ENCODE results near the gene SLC30A2.

Gene SLC30A2

GRCh38 chr1:26020941-26021646, 24.8 kb downstream of the SLC30A2 start:
- DNase-seq = no peak

DNA sequence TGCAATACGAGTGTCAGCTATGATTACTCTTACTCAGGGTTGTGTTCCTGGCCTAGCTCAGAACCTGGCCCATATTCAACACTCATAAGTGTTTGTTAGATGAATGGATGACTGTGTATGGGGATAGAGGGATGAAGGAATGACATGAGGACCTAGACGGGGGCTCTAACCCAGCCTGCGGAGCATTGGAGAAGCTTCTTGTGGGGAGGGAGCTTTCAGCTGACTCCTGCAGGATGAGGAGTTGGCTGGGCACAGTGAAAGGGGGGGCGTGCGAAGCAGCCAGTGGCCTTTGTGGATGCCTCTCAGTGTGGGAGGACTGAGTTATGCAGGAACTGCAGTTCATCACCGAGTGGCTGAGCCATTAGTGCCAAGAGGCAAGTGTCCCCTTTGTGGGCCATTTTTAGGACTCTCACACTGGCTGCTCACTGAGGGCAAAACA, 25.6 kb downstream of the SLC30A2 start:
- DNase-seq = no peak

DNA sequence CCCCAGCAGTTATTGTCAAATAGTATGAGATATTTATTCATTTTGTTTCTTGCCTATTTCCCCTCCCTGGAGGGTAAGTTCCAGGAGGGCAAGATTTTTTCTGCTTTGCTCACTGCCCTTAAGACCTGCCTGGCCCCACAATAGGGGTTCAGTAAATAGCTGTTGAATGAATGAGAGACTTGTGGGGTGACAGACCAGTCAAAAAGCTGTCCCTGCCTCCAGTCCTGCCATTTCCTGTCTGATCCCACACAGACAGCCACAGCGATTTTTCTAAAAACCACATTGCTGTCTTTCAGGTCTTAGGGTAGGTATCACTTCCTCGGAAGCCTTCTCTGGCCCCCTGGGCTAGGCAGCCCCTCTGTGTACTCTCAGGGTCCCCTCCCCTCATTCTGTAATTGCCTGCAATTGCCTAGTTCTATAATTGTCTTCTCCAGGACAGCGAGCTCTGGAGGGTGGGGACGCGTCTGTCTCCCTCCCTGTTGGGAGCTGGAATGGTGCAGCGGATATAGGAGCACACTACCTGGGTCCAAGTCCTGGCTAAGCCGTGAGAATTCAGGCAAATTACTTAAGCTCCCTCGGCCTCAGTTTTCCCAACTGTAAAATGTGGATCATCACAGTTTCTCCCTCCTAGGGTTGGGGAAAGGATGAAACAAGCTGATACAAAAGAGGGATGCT, 26.1 kb downstream of the SLC30A2 start:
- no peak for DNase-seq

GRCh38 chr1:26017606-26018005, 28.3 kb downstream of the SLC30A2 start:
- no peak for DNase-seq

GRCh38 chr1:26016953-26017545, 28.9 kb downstream of the SLC30A2 start:
- no peak for DNase-seq

DNA sequence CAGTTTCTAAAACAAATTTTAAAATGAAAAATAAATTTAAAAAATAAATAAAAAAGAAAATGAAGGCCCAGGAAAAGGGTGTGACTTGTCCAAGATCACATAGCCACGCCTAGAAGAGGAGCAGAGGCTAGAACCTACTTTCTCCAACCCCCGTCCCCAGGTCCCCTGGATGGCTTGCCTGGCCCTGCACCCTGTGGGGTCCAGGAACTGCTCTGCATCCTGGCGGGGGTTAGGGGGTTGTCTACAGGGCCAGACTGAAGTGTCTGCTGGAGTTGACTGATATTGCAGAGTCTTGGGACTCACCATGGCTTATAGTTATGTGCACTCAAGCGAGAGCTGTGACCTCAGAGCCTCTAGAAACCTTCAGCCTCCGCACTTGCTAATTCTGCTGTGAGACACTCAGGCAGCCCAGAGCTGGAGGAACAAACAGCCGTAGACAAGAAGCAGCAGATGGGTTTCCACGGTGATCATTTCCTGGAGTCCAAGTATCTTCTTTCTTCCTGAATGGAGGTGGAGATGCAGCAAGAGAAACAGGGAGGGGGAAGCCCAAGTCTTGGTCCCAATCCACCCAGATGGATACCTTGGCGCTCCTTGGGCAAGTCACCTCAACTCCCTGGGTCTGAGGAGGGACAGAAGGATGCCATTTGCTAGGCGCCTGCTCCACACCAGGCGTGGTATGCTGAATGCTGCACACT, 29.5 kb downstream of the SLC30A2 start:
- DNase-seq = peak; percentile 51

DNA sequence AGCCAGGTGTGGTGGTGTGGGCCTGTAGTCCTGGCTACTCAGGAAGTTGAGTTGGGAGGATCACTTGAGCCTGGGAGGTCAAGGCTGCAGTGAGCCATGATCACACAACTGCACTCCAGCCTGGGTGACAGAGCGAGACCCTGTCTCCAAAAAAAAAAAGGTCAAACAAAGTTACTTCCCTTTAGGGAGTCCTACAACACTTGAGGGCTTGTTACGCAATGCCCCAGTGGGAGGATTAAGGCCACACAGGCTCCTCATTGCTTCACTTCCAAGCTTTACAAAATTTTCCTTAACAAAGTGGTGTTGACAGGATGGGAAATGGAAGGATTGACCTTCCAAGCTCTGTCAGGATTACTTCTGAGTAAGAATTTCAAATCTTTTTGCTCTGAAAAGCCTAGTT, 30.6 kb downstream of the SLC30A2 start:
- no peak for DNase-seq

GRCh38 chr1:26014179-26014578, 31.7 kb downstream of the SLC30A2 start:
- no peak for DNase-seq

DNA sequence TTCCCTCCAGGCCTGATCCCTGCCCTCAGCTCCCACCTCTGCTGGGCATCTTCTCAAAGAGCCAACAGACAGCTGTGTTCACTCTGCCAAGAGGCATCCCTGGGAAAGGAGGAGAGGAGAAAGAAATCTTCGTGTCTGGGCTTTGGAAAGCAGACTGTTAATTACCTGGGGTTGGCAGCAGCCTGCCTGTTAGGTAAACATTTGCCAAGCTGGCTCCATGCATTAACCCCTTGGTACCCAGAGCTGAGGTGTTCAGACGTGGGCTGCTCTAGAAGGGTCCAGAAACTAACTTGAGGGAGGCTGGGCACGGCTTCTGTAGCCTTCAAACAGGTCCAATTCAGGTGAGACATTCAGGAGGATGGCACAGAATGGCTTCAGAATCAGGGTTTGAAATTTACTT, 33.1 kb downstream of the SLC30A2 start:
- no peak for DNase-seq

- DNase-seq = no peak
Observed at GRCh38 chr1:26010825-26011224, 35.1 kb downstream of the SLC30A2 start.

DNA sequence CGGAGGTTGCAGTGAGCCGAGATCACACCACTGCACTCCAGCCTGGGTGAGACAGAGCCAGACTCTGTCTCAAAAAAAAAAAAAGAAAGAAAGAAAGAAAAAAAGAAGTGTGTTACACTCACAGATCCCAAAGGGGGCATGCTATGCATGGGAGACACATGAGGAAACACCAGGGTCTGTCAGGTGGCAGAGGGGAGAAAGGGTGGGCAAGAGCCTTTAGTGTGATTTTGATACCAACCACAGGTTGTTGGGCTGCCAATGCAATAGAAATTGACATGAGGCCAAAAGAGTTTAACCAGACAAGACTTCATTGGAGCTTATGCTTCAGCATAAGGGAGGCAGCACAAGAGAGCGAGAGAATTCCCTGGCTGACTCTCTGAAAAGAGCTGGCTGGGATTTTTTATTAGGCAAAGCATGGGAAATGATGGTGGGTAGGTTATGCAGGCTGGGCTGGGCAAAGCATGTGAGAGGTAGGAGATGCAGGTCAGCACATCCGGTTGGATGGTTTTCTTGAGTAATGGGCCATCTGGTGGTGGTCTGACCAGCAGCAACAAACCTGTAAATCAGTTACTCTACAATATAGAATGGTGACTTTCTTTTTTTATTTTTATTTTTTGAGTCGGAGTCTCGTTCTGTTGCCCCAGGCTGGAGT, 36.0 kb downstream of the SLC30A2 start:
- DNase-seq = peak; percentile 26

DNA sequence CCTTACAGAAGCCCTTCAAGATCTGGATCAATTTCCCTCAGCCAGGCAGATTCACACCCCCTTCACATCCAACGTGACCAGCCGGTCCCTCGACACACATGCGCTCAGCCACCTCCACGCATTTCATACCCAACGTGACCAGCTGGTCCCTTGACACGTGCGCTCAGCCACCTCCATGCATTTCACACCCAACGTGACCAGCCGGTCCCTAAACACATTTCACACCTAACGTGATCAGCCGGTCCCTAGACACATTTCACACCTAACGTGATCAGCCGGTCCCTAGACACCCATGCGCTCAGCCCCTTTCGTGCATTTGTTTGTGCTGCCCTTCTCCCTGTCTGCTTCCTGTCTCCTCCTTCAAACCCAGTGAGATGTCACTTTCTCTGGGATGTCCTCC, 39.2 kb downstream of the SLC30A2 start:
- peak; percentile 26 for DNase-seq

- no peak for DNase-seq
Observed at GRCh38 chr1:26005434-26006105, 40.3 kb downstream of the SLC30A2 start.

GRCh38 chr1:26003756-26004155, 42.2 kb downstream of the SLC30A2 start:
- no peak for DNase-seq

GRCh38 chr1:26003262-26003661, 42.7 kb downstream of the SLC30A2 start:
- DNase-seq = no peak

DNA sequence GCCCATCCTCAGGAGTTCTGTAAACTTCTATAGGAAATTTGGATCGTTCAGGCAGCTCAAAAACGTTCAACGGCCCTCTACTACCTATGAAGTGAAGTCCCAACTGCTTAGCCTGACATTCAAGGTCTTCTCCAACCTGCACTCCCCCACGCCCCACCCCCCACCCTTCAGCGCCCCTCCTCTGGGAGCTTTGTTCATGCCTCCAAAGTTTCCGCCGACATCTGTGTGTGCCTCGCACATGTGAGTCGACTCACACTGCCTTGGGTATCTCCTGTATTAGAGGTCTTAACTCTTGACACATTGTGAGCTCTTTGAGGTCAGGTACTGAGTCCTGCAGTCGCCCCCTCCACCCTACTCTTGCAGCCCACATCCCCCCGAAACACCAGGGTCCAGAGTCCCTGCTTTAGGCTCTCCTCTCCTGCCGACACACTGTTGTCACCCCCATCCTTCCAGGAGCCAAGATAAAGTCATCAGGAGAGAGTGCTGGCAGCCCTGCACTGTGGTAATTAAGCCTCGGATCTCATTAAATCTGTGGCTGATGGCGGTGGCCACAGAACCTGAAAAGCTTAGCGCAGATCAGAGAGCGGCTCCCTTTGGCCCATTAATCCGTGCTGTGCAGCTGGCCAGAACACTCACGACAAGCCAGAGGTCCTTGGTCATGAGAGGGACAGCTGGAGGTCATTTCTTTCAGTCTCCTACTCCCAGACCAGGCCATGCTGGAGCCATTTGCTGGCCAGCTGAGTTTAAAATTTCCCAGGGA, 46.7 kb downstream of the SLC30A2 start:
- peak; percentile 60 for DNase-seq

DNA sequence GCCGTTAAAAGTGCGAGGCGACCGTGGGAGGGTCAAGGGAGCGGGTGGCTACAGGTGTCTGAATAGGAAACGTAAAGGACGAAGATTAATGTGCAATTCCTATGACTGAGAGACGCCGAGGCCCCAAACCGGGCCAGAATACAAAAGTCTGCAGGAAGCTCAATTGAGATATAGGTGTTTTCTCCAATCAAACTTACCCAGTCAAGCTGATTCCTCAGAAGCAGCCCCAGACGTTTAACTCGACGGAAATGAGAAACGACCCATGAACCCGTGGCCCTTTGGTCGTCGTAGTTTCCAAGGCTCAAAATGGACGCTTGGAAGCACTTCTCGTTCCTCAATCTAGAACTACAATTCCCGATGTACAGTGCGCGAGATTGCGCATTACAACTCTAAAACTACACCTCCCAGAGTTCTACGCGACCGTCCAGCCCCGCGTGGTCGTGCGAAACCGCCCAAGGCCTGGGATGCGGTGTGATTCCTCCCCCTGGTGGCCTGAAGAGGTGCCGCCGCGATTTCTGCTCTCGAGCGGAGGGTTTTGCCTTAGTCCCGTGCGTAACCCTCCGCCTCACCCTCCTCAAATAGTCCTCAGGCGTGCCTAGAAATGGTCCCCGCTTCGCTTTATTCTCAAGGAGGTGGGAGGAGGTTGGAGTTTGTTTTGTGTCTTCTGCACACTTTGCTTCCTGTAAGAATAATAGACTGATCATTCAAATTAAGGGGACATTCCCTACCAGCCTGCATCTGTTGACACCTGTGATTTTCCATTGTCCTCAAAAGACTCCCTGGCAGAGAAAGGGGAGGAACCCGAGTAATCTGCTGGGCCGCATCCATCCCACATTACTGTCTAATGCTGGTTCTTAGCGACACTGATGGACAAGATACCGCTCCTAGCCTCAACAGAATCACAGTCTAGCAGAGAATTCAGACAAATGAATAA, 47.8 kb downstream of the SLC30A2 start, which contains the start of gene PAFAH2:
Gene PAFAH2, minus strand, starts transcription at position 236 of the 934 bp plus-strand sequence. CDS start 7,247 bp downstream, outside the sequence.
- DNase-seq = peak; percentile 99

GRCh38 chr1:25996966-25997827, 48.7 kb downstream of the SLC30A2 start:
- peak; percentile 30 for DNase-seq
